HEK293 (cell line): ENCODE results near the gene HSD17B1.

ENCODE experiments used
- CTCF ChIA-PET: fragments of 350-600 bp; formaldehyde crosslinking; extraction: SDS; loops from one replicate; lab custom pipeline; 2021; ENCODE audit warnings: antibody characterized with exemption; lab: Yijun Ruan, JAX
- POLR2A ChIA-PET: fragments of 300-600 bp; formaldehyde crosslinking; extraction: SDS; loops from one replicate; lab custom pipeline; 2020; ENCODE audit warnings: antibody characterized with exemption, inconsistent platforms; lab: Yijun Ruan, JAX
- H3K27ac ChIP-seq: fragments of 200-500 bp; sonication (Bioruptor generic); 2 replicates; pipeline ENCODE4 v1.5.1; 2014; ENCODE audit warnings: low read depth, low read length, control low read depth, inconsistent platforms; ENCODE audit errors: extremely low read depth
- H3K36me3 ChIP-seq, 2 experiments: fragments of 200-500 bp in 1 of 2; sonication (Bioruptor generic) in 1 of 2; 1 replicate in 1 of 2; 2 replicates in 1 of 2; pipeline ENCODE4 v1.5.1; 2014 to 2017; ENCODE audit warnings: inconsistent platforms in 2 of 2, low read length in 2 of 2; ENCODE audit not compliant: control insufficient read depth in 2 of 2, insufficient read depth in 1 of 2
- H3K4me1 ChIP-seq: fragments of 200-500 bp; sonication (Bioruptor generic); 2 replicates; pipeline ENCODE4 v1.5.1; 2014; ENCODE audit warnings: mild to moderate bottlenecking, low read length, inconsistent platforms; ENCODE audit not compliant: control insufficient read depth, insufficient read depth
- H3K4me3 ChIP-seq: 2 replicates; pipeline ENCODE4 v1.5.1; 2011; ENCODE audit warnings: low read depth, mild to moderate bottlenecking, control low read depth, low read length, moderate library complexity
- H3K9me3 ChIP-seq: fragments of 200-500 bp; sonication (Bioruptor generic); 2 replicates; pipeline ENCODE4 v1.5.1; 2014; ENCODE audit warnings: low read depth, low read length, inconsistent platforms; ENCODE audit not compliant: control insufficient read depth, insufficient read depth
- GLIS2 ChIP-seq: fragments of 450-650 bp; formaldehyde crosslinking; IDR thresholded peaks from 2 replicates; pipeline ENCODE4 v1.5.1; 2016; ENCODE audit warnings: missing biosample characterization, missing genetic modification characterization
- IKZF3 ChIP-seq: fragments of 450-650 bp; IDR thresholded peaks from 2 replicates; pipeline ENCODE4 v1.5.0; 2018; ENCODE audit warnings: missing biosample characterization, mild to moderate bottlenecking, missing genetic modification characterization, moderate library complexity
- INSM2 ChIP-seq: fragments of 450-650 bp; formaldehyde crosslinking; IDR thresholded peaks from 2 replicates; pipeline ENCODE4 v1.5.1; 2016; ENCODE audit warnings: missing biosample characterization, missing genetic modification characterization
- MYNN ChIP-seq: fragments of 450-650 bp; formaldehyde crosslinking; IDR thresholded peaks from 2 replicates; pipeline ENCODE4 v1.5.1; 2016; ENCODE audit warnings: missing biosample characterization, missing genetic modification characterization, borderline replicate concordance
- OSR2 ChIP-seq: fragments of 450-650 bp; formaldehyde crosslinking; IDR thresholded peaks from 2 replicates; pipeline ENCODE4 v1.5.1; 2016; ENCODE audit warnings: missing biosample characterization, missing genetic modification characterization
- SP2 ChIP-seq: fragments of 450-650 bp; formaldehyde crosslinking; IDR thresholded peaks from 2 replicates; pipeline ENCODE4 v1.5.1; 2016; ENCODE audit warnings: missing biosample characterization, missing genetic modification characterization
- TCF7L2 ChIP-seq: IDR thresholded peaks from 2 replicates; pipeline ENCODE4 v1.6.1; 2011; ENCODE audit warnings: low read depth, mild to moderate bottlenecking, inconsistent platforms, low read length, moderate library complexity, borderline replicate concordance
- ZBTB10 ChIP-seq: fragments of 450-650 bp; formaldehyde crosslinking; IDR thresholded peaks from 2 replicates; pipeline ENCODE4 v1.5.1; 2016; ENCODE audit warnings: missing biosample characterization, missing genetic modification characterization
- ZBTB17 ChIP-seq: fragments of 450-650 bp; formaldehyde crosslinking; IDR thresholded peaks from 2 replicates; pipeline ENCODE4 v1.5.1; 2016; ENCODE audit warnings: missing biosample characterization, missing genetic modification characterization
- ZEB2 ChIP-seq: fragments of 450-650 bp; formaldehyde crosslinking; IDR thresholded peaks from 2 replicates; pipeline ENCODE4 v1.5.1; 2016; ENCODE audit warnings: missing biosample characterization, missing genetic modification characterization
- ZFP3 ChIP-seq: fragments of 450-650 bp; formaldehyde crosslinking; IDR thresholded peaks from 2 replicates; pipeline ENCODE4 v1.5.1; 2016; ENCODE audit warnings: low read depth, missing biosample characterization, missing genetic modification characterization
- ZNF148 ChIP-seq: fragments of 450-650 bp; formaldehyde crosslinking; IDR thresholded peaks from 2 replicates; pipeline ENCODE4 v1.5.0; 2017; ENCODE audit warnings: missing biosample characterization, missing genetic modification characterization, borderline replicate concordance
- ZNF19 ChIP-seq: fragments of 450-650 bp; formaldehyde crosslinking; IDR thresholded peaks from 2 replicates; pipeline ENCODE4; 2016; ENCODE audit warnings: missing biosample characterization, missing genetic modification characterization, low read depth
- ZNF2 ChIP-seq: fragments of 450-650 bp; formaldehyde crosslinking; IDR thresholded peaks from 2 replicates; pipeline ENCODE4 v1.5.1; 2016; ENCODE audit warnings: missing biosample characterization, missing genetic modification characterization
- ZNF239 ChIP-seq: fragments of 450-650 bp; formaldehyde crosslinking; IDR thresholded peaks from 2 replicates; pipeline ENCODE4 v1.5.1; 2016; ENCODE audit warnings: missing biosample characterization, missing genetic modification characterization
- ZNF274 ChIP-seq, 2 experiments: fragments of 200-500 bp in 1 of 2; fragments of 450-650 bp in 1 of 2; sonication (Bioruptor generic) in 1 of 2; formaldehyde crosslinking in 1 of 2; IDR thresholded peaks; 2 replicates each; pipeline versions ENCODE4 v1.5.1 to v1.6.1; 2014 to 2016; ENCODE audit warnings: borderline replicate concordance in 1 of 2, inconsistent platforms in 1 of 2, low read length in 1 of 2, missing biosample characterization in 1 of 2, missing genetic modification characterization in 1 of 2
- ZNF280D ChIP-seq: fragments of 450-650 bp; formaldehyde crosslinking; IDR thresholded peaks from 2 replicates; pipeline ENCODE4 v1.5.1; 2016; ENCODE audit warnings: missing biosample characterization, missing genetic modification characterization
- ZNF324 ChIP-seq: fragments of 450-650 bp; formaldehyde crosslinking; IDR thresholded peaks from 2 replicates; pipeline ENCODE4 v1.5.1; 2016; ENCODE audit warnings: missing biosample characterization, missing genetic modification characterization
- ZNF341 ChIP-seq: fragments of 450-650 bp; formaldehyde crosslinking; IDR thresholded peaks from 2 replicates; pipeline ENCODE4; 2016; ENCODE audit warnings: low read depth, missing biosample characterization, missing genetic modification characterization
- ZNF473 ChIP-seq: fragments of 450-650 bp; formaldehyde crosslinking; IDR thresholded peaks from 2 replicates; pipeline ENCODE4 v1.5.1; 2017; ENCODE audit warnings: missing biosample characterization, missing genetic modification characterization
- ZNF624 ChIP-seq: fragments of 450-650 bp; formaldehyde crosslinking; IDR thresholded peaks from 2 replicates; pipeline ENCODE4 v1.5.1; 2017; ENCODE audit warnings: missing biosample characterization, missing genetic modification characterization
- ZNF626 ChIP-seq: fragments of 450-650 bp; sonication (Bioruptor Pico); formaldehyde crosslinking; IDR thresholded peaks from 2 replicates; pipeline ENCODE4 v1.5.1; 2018; ENCODE audit warnings: missing biosample characterization, missing genetic modification characterization, inconsistent platforms
- ZNF654 ChIP-seq: fragments of 450-650 bp; formaldehyde crosslinking; IDR thresholded peaks from 2 replicates; pipeline ENCODE4 v1.5.1; 2016; ENCODE audit warnings: low read depth, missing biosample characterization, missing genetic modification characterization
- ZNF670 ChIP-seq: fragments of 450-650 bp; formaldehyde crosslinking; IDR thresholded peaks from 2 replicates; pipeline ENCODE4 v1.5.1; 2016; ENCODE audit warnings: missing biosample characterization, missing genetic modification characterization, low read depth
- ZNF692 ChIP-seq: fragments of 450-650 bp; formaldehyde crosslinking; IDR thresholded peaks from 2 replicates; pipeline ENCODE4 v1.5.1; 2016; ENCODE audit warnings: missing biosample characterization, missing genetic modification characterization

The HSD17B1 gene

GRCh38 chr17:42517516-42517915, 35.2 kb upstream of the HSD17B1 start (continued):
- TF ChIP-seq ZNF148 (no peak), ZNF473 (tag by site-specific recombination) (no peak), ZBTB17 (peak; percentile 12; the same call in 1 of the 2 replicates), ZEB2 (tag by site-specific recombination) (peak; percentile 41; the same call in 1 of the 2 replicates), SP2 (tag by site-specific recombination) (peak; percentile 13; the same call in 1 of the 2 replicates), ZNF626 (tag by site-specific recombination) (no peak), ZNF2 (tag by site-specific recombination) (peak; percentile 50; the same call in 1 of the 2 replicates), TCF7L2 (no peak), ZNF654 (peak; percentile 87), MYNN (no peak), ZNF624 (no peak), ZBTB10 (tag by site-specific recombination) (no peak), ZNF280D (tag by site-specific recombination) (no peak)
- TF ChIP-seq, all 188 proteins: peak for 16

- no peak overlapping the region for H3K4me3 ChIP-seq
- peaks cover 0 to 74% of the 10 kb centered on the region in 2 experiments; a peak in 1 of 3 replicates for H3K36me3 ChIP-seq
- H3K4me1 ChIP-seq = peaks cover 25% of the 10 kb centered on the region
- ChIA-PET CTCF (interaction anchor here (0.5 to 4.4 kb wide), 54 partner anchors 9 to 690 kb away, joined by 3 to 66 read pairs (median 4); partner anchors contain the start of genes BECN1, CAVIN1, NKIRAS2 and PSMC3IP), POLR2A (interaction anchor here (0.5 to 3.7 kb wide), 10 partner anchors 9 to 849 kb away, joined by 3 to 48 read pairs (median 4); partner anchors contain the start of genes CAVIN1, NAGLU and STAT3)
- no peaks in the 10 kb centered on the region for H3K9me3 ChIP-seq
- H3K27ac ChIP-seq = peak overlapping the region; percentile 56; the same call in 1 of the 2 replicates
- TF ChIP-seq ZFP3 (tag by site-specific recombination) (no peak), OSR2 (no peak), ZNF274 (IDR thresholded peaks at IDR 0.05; ENCODE audit: low read length) (no peak), ZNF274 (tag by site-specific recombination; IDR thresholded peaks at IDR 0.05; ENCODE audit: borderline replicate concordance) (no peak), ZNF239 (tag by site-specific recombination) (no peak), ZNF692 (tag by site-specific recombination) (no peak), ZNF341 (no peak), GLIS2 (tag by site-specific recombination) (no peak), INSM2 (tag by site-specific recombination) (no peak), ZNF473 (tag by site-specific recombination) (no peak), ZNF19 (tag by site-specific recombination) (no peak), ZNF670 (tag by site-specific recombination) (no peak), ZNF324 (tag by site-specific recombination) (no peak), IKZF3 (tag by site-specific recombination) (no peak)
These were observed 34.5 kb upstream of the HSD17B1 start for GRCh38 chr17:42518046-42518754.
